Measurements from ENCODE around the gene PHACTR3. TPM values are rescaled to one million over a fixed set of nuclear protein-coding genes. Genes with fewer than 3 reads are reported as not detected.

Gene PHACTR3
- total and polyA plus RNA-seq, 2 of the 8 experiments (the other 6 are each of a cell fraction or from before 2014, with no cell fraction given), result 0.05 to 0.13 TPM

GRCh38 chr20:59575653-59576052, 28.7 kb upstream of the PHACTR3 start:
- no peak overlapping the region for H3K18ac ChIP-seq (ENCODE audit: extremely low read depth, low read length)
- H3K23me2 ChIP-seq (ENCODE audit: low read depth, low read length), result no peaks in the 10 kb centered on the region; the same call in 1 of the 2 replicates
- FAIRE-seq (no peak), DNase-seq (ENCODE audit: low read depth in 1 of 2, low spot score in 2 of 2) (no peak)
- H3K23ac ChIP-seq (ENCODE audit: insufficient read length), result no peak overlapping the region
- no peak overlapping the region for H3K56ac ChIP-seq (replicated peaks; ENCODE audit: insufficient read length, low read depth, low read length)
- no peaks in the 10 kb centered on the region for H3K79me1 ChIP-seq (ENCODE audit: low read depth, low read length)
- ChIA-PET CTCF (ENCODE audit: partially characterized antibody) (no interaction called here), POLR2A (ENCODE audit: partially characterized antibody) (no interaction called here)
- H2BK20ac ChIP-seq (ENCODE audit: low read length), result no peak overlapping the region
- H2BK12ac ChIP-seq (ENCODE audit: low read depth, low read length), result no peak overlapping the region
- no peaks in the 10 kb centered on the region for H3K36me3 ChIP-seq (ENCODE audit: control insufficient read depth in 2 of 4, insufficient read depth in 4 of 4, low read length in 3 of 4)
- peaks cover 14 to 50% (median 35%) of the 10 kb centered on the region in 4 experiments for H3K27me3 ChIP-seq (replicated peaks in 1 of 4; ENCODE audit: control insufficient read depth in 3 of 4, extremely low read depth in 1 of 4, insufficient read depth in 3 of 4, low read length in 3 of 4)
- no peaks in the 10 kb centered on the region for H4K20me1 ChIP-seq (replicated peaks in 1 of 2; ENCODE audit: control insufficient read depth in 1 of 2, insufficient read depth in 2 of 2, low read length in 2 of 2)
- no peak overlapping the region for H2AK5ac ChIP-seq (ENCODE audit: low read depth, low read length)
- H3K79me2 ChIP-seq (ENCODE audit: control insufficient read depth in 1 of 2, insufficient read depth in 2 of 2, low read length in 2 of 2), result no peaks in the 10 kb centered on the region
- no peak overlapping the region for H2AFZ ChIP-seq (ENCODE audit: low read length)
- WGBS, 2 experiments (ENCODE audit: extremely low coverage in 1 of 2, insufficient coverage in 1 of 2, insufficient read length in 1 of 2, insufficient replicate concordance in 2 of 2, low coverage in 1 of 2, low lambda C conversion rate in 2 of 2, missing lambda C conversion rate in 1 of 2), result 81% methylated on average over 1 of the region's 1 CpG; no CpG with 5 or more reads in 1 of the 2 experiments
- no peak overlapping the region for H4K8ac ChIP-seq (ENCODE audit: extremely low read depth, insufficient read depth, low read length)
- H3K4ac ChIP-seq (replicated peaks; ENCODE audit: insufficient read length, low read depth, low read length), result no peak overlapping the region
- no peak overlapping the region for H4K5ac ChIP-seq (ENCODE audit: insufficient read length, low read depth, low read length)
- H2BK120ac ChIP-seq (replicated peaks; ENCODE audit: low read depth, low read length), result no peak overlapping the region
- H3K9ac ChIP-seq (replicated peaks in 1 of 4; ENCODE audit: extremely low read depth in 1 of 4, low read depth in 3 of 4, low read length in 3 of 4), result no peak overlapping the region
- peaks cover 10 to 67% of the 10 kb centered on the region in 2 experiments for H3K9me3 ChIP-seq (ENCODE audit: insufficient read depth in 2 of 2, low read depth in 1 of 2, low read length in 1 of 2)
- H2BK5ac ChIP-seq (ENCODE audit: low read depth, low read length), result no peak overlapping the region
- H4K91ac ChIP-seq (replicated peaks; ENCODE audit: insufficient read length, low read length), result no peak overlapping the region
- H3K4me1 ChIP-seq (replicated peaks in 1 of 4; ENCODE audit: control insufficient read depth in 3 of 4, insufficient read depth in 4 of 4, low read length in 3 of 4), result peaks cover 0 to 4% (median 1%) of the 10 kb centered on the region in 4 experiments; a peak in 3 of 7 replicates
- no peak overlapping the region for H2BK15ac ChIP-seq (ENCODE audit: low read length)
- H3K14ac ChIP-seq (ENCODE audit: insufficient read length), result no peak overlapping the region
- H3K4me3 ChIP-seq (ENCODE audit: extremely low read depth in 1 of 4, insufficient read depth in 2 of 4, low read depth in 3 of 4, low read length in 4 of 4), result no peak overlapping the region
- no peak overlapping the region for H3K27ac ChIP-seq (ENCODE audit: low read depth, low read length)
- H3K4me2 ChIP-seq (ENCODE audit: insufficient read depth in 1 of 2, low read depth in 2 of 2, low read length in 2 of 2), result no peak overlapping the region
- no peak for TF ChIP-seq CBX5 (IDR thresholded peaks at IDR 0.05; ENCODE audit: low read depth, low read length)
- no peak for TF ChIP-seq SP4 (IDR thresholded peaks at IDR 0.05; ENCODE audit: low read length)
- TF ChIP-seq TAF1 (IDR thresholded peaks at IDR 0.05; ENCODE audit: low read depth, low read length), result no peak
- no peak for TF ChIP-seq CEBPB (IDR thresholded peaks at IDR 0.05; ENCODE audit: low read depth, low read length)
- no peak for TF ChIP-seq BCL11A (IDR thresholded peaks at IDR 0.05; ENCODE audit: low read depth in 2 of 2, low read length in 2 of 2)
- TF ChIP-seq SP1 (IDR thresholded peaks at IDR 0.05; ENCODE audit: low read depth, low read length), result no peak
- TF ChIP-seq EZH2 (IDR thresholded peaks at IDR 0.05; ENCODE audit: low read depth, low read length, severe bottlenecking), result no peak
- no peak for TF ChIP-seq RXRA (IDR thresholded peaks at IDR 0.05; ENCODE audit: insufficient read depth, low read depth, low read length)
